Fibroblast of the aortic adventitia (primary cell): Measurements from ENCODE around the gene RSRC2. TPM values are rescaled to one million over a fixed set of nuclear protein-coding genes. Genes with fewer than 3 reads are reported as not detected.

Experiments
- DNase-seq: peaks from one replicate; pipeline ENCODE4 v3.0.0-alpha.2; 2010; ENCODE audit warnings: low read depth
- H3K4me3 ChIP-seq: 2 replicates; pipeline ENCODE4 v1.5.1; 2011; ENCODE audit warnings: low read depth, mild to moderate bottlenecking, control low read depth, low read length, moderate library complexity
- total RNA-seq: library from RNA; depleted of rRNA; stranded (reverse); fragments of >200 nt; gene quantifications from 2 replicates; pipeline ENCODE4 v1.2.3, GENCODE V29; 2012; ENCODE audit warnings: low replicate concordance
- TF ChIP-seq, protein P1 (sequence below): IDR thresholded peaks from 2 replicates; pipeline ENCODE4 v1.5.1; 2011; ENCODE audit warnings: mild to moderate bottlenecking, low read length, control low read depth, inconsistent platforms; ENCODE audit not compliant: insufficient read depth

The RSRC2 gene
- total RNA-seq, 1 donor, result 42.8 TPM

DNA sequence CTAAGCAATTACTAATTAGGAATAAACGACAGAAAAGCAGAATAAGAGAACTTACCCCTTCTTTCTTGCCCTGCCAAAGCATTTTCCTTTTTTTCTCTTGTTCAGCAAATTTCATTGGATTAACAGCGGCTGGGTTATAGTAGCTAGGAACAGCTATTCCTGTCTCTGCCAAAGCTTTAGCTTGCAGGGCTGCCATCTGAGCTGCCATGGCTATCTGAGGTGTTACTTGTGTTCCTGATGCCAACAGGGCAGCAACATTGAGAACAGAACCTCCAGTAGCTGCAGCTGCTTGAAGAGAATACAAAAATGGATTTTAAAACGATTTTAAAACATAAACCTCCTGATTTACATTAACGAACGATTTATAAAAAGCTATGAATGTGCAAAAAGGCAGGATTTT, 18.6 kb downstream of the RSRC2 start:
- no peak overlapping the region for H3K4me3 ChIP-seq
- TF ChIP-seq, protein P1, sequence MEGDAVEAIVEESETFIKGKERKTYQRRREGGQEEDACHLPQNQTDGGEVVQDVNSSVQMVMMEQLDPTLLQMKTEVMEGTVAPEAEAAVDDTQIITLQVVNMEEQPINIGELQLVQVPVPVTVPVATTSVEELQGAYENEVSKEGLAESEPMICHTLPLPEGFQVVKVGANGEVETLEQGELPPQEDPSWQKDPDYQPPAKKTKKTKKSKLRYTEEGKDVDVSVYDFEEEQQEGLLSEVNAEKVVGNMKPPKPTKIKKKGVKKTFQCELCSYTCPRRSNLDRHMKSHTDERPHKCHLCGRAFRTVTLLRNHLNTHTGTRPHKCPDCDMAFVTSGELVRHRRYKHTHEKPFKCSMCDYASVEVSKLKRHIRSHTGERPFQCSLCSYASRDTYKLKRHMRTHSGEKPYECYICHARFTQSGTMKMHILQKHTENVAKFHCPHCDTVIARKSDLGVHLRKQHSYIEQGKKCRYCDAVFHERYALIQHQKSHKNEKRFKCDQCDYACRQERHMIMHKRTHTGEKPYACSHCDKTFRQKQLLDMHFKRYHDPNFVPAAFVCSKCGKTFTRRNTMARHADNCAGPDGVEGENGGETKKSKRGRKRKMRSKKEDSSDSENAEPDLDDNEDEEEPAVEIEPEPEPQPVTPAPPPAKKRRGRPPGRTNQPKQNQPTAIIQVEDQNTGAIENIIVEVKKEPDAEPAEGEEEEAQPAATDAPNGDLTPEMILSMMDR, result no peak
- no peak for DNase-seq

DNA sequence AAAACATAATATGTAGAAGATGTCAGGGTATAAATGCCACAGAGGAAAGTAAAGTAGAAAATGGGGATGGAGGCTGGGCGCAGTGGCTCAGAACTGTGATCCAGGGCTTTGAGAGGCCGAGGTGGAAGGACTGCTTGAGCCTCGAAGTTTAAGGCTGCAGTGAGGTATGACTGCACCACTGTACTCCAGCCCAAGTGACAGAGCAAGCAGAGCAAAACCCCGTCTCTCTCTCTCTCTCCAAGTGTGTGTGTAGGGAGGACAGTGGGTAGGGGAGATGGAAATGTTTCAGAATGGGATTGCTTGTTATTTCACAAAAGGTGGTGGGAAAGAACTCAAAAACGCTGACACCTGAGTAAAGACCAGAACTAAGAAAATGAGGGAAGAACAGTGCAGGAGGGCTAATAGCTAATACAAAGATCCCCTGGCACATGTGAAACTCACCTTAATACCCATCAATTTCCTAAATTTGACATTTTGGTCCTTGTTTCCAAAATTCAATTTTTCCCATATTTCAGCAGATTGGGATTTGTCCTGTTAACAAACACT, 20.3 kb downstream of the RSRC2 start:
- TF ChIP-seq, protein P1, result no peak
- no peak for DNase-seq
- H3K4me3 ChIP-seq, result no peak overlapping the region

DNA sequence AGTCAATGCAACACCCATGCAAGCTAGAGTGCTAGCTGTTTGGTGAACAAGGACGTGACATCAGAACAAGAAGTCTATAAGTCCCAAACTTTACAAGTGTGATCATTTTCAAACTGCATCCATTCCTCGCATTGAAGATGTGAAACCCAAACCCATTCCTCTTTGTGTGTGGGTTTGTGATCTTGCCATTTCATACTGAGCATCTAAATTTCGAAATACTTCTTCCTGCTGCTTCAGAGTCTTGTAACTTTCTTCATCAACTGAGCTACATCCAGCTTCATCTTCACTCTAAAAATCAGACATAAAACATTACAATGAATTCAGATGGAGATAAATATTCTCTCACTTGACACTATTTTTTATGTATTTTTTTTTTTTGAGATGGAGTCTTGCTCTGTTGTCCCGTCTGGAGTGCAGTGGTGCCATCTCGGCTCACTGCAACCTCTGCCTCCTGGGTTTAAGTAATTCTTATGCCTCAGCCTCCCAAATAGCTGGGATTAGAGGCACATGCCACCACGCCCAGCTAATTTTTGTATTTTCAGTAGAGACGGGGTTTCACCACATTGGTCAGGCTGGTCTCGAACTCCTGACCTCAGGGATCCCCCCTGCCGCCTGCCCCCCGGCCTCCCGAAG, 21.2 kb downstream of the RSRC2 start:
- no peak overlapping the region for H3K4me3 ChIP-seq
- TF ChIP-seq, protein P1, result no peak
- DNase-seq, result no peak

DNA sequence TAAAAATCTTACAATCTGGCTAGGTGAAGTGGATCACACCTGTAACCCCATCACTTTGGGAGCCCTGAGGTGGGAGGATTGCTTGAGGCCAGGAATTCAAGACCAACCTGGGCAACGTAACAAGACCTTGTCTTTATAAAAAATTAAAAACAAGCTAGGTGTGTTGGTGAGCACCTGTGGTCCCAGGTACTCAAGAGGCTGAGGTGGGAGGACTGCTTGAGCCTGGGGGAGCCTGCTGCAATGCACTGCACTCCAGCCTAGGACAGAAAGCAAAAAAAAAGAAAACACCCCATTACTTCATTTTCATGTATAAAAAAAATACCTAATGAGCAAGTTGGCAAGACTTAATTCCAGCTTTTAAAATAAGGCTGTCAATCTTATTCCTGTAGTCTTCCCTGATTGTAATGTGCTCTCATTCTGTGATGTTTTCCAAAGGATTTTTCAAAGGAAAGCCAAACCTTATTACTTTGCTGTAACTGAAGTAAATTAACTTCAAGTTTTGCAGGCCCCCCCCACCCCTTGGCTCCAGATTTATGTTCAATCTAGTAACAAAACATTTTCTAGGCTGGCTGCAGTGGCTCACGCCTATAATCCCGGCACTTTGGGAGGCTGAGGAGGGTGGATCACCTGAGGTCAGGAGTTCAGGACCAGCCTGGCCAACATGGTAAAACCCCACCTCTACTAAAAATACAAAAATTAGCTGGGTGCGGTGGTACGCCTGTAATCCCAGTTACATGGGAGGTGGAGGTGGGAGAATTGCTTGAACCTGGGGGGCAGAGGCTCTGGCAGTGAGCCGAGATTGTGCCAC, 22.7 kb downstream of the RSRC2 start:
- no peak overlapping the region for H3K4me3 ChIP-seq
- TF ChIP-seq, protein P1, result no peak
- DNase-seq, result no peak

DNA sequence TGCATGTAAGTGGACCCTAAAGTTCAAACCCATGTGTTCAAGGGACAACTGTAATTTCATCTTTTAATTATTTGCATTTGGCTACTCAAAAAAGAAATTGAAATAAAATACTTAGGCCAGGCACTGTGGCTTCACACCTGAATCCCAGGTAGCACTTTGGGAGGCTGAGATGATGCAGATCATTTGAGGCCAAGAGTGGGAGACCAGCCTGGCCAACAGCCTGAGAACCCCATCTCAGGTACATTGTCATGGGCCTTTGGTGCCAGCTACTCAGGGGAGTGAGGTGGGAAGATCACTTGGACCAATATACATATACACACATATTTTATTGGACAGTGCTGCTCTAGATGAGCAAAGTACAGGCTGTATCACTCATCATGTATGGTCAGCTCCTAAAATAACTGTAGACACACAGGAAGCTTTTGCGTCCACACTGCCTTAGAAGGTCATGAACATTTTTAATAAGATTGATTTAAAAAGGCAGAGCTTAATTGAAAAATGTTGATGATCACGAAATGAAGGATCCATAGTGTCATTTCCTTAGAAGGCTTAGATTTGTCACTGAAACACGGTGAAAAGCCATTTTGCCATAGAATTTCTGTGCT, 23.5 kb downstream of the RSRC2 start:
- no peak overlapping the region for H3K4me3 ChIP-seq
- no peak for DNase-seq
- TF ChIP-seq, protein P1, result no peak

DNA sequence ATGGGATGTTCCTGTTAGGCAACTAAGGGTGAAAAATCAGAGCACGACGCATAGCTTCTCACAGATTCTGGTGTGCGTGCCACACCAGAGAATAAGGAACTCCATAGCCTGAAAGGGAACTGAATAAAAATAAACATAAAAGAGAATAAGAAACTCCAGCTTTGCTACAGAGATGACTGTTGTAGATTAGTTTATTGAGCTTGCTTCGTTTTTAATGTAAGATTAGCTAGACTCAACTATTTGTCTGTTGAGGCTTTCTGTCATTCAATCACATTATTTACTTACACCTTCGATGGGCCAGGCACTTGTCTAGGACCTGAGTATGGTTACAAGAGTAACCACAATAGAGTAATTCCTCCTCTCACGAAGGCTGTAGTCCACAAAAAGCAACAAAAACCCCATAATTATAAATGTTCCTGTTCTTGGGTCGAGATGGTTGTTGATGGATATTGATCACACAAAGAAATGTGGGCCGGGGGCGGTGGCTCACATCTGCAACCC, 25.2 kb downstream of the RSRC2 start:
- TF ChIP-seq, protein P1, result no peak
- peak overlapping the region; percentile 57 for H3K4me3 ChIP-seq
- DNase-seq, result no peak
